ENCODE measurements around the gene CTPS1.

The CTPS1 gene

GRCh38 chr1:41024953-41025352, 45.5 kb downstream of the CTPS1 start:
- DNase-seq (ENCODE audit: low read depth in 2 of 2), result no peak

DNA sequence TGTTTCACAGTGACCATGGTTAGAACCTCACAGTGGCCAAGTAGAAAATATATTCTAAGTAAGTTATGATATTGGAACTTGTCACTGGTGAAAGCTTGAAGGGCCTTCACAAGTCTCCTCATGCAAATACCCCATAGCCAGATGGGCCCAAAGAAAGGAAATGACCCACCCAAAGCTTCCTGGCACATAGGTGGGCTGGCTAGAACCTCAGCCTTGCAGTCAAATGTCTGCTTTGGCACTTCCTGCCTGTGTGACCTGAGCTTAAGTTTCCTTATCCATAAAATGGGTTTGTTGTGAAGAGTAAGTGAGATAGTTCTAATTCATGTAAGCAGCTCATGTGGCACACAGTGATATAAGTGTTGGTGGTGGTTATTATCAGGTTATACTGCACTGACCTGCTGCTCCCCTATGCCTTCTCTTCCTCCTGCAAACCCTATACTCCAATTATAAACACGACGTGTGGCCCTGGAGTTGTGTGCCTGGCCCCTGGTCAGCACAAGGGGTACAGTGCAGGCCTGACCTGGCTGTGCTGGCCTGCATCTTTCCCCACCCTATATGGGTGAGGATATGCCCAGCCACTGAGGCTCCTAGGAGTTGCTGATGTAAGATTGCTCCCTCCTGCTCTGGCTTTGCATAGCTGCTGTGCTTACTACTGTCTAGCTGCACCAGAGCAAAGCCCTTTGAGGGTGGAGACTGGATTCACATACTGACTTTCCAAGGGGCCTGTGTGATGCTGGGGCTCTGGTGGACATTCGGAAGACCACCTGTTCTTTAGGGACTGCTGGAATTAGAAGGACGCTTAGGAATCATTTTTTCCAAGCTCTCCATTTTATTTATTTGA, 46.7 kb downstream of the CTPS1 start:
- DNase-seq (ENCODE audit: low read depth in 2 of 2), result no peak

DNA sequence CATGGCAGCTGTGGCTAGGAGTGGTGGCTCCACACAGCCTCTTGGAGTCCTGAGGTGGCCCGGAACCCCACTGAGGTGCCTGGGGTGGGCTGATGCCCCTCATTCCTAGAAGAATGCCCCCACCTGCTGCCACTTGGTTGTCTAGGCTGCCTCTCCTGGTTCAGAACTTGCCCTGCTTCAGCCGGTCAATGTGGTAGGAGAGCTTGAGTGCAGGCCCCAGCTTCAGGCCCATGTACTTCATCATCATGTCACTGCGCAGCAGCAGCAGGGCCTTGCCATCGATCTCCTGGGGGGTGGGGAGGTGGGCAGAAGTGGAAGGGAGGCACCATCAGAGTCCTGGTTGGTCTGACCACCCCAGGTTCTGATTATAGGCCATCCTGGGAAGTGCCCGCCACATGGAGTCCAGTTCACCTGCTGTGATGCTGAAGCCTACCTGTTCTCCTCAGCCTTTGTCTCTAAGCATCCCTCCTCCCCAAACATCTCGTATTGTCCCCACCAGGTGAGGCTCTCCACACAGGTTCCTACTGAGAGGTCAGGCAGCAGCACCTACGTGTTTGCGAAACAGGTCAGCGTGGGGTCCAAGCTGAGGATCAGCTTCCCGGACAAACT, 48.6 kb downstream of the CTPS1 start:
- no peak for DNase-seq (ENCODE audit: low read depth in 2 of 2)

GRCh38 chr1:41030872-41031616, 51.5 kb downstream of the CTPS1 start:
- DNase-seq (ENCODE audit: low read depth in 2 of 2), result no peak

GRCh38 chr1:41032147-41032546, 52.7 kb downstream of the CTPS1 start:
- DNase-seq (ENCODE audit: low read depth in 2 of 2), result no peak

GRCh38 chr1:41033272-41033671, 53.8 kb downstream of the CTPS1 start:
- no peak for DNase-seq (ENCODE audit: low read depth in 2 of 2)

GRCh38 chr1:41037116-41037903, 57.8 kb downstream of the CTPS1 start:
- no peak for DNase-seq (ENCODE audit: low read depth in 2 of 2)

DNA sequence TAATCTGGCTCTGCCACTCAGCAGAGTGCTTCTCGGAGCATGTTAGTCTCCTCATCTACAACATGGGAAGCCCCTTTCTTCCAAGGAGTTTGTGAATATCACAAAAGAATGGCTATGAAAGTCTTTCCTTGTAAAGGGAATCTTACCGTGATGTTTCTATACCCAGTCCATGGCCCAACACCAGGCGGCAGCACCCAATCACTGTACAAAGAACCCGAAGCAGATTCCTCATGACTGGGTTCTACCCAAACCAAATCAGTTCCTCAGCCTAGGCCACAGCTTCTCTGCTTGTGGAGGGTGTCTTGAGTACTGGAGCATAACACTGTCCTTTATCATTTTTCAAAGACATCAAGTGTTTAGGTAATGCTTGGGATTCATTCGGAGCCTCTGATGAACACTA, 58.6 kb downstream of the CTPS1 start:
- DNase-seq (ENCODE audit: low read depth in 2 of 2), result no peak

DNA sequence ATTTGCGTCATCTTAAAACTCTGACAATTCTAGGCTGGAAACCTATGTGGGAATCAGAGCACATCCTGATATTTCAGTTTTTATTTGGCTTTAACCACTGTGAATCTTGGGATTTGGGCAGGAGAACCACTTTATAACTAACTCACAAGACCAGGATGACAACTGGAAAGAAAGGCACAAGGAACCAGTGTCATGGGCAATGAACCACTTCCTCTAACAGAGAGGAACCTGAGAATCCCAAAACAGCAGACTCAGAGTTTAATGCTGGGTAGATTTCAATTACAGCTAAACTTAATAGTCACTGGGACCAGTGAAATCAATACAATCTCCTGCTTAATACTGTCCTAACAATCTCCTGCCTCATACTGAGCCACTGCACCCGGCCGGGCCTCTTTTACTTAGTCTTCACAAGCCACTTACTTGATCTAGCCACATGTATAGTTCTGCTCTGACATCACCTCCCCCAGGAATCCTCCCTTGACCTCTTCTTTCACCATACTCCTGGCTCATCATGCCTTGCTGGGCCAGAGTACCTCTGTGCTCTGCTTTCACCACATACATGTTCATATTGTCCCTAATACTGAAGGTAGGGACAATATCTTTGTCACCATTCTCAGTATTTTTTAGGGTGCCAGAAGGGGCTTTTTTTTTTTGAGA, 62.2 kb downstream of the CTPS1 start:
- DNase-seq (ENCODE audit: low read depth in 2 of 2), result no peak

- no peak for DNase-seq (ENCODE audit: low read depth in 2 of 2)
Measured at GRCh38 chr1:41044187-41044586, 64.7 kb downstream of the CTPS1 start.

DNA sequence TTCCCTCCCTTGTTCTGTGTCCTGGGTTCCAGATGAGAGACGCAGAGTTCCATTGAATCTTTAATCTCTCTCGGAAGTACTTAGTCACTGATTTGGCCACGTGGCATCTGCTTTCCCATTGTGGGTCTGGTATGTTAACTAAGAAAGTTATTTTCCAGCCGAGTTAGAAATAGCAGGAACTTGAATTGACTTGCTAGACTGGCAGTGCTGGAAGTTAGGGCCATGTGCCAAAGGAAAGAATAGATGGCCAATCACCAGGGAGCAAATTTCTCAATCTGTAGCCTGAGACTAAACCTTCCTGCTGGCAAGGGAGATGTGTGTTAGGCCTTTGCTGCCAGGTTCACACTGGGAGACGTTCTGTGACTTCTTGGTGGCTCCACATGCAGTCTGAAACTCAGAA, 66.2 kb downstream of the CTPS1 start:
- DNase-seq (ENCODE audit: low read depth in 2 of 2), result no peak

DNA sequence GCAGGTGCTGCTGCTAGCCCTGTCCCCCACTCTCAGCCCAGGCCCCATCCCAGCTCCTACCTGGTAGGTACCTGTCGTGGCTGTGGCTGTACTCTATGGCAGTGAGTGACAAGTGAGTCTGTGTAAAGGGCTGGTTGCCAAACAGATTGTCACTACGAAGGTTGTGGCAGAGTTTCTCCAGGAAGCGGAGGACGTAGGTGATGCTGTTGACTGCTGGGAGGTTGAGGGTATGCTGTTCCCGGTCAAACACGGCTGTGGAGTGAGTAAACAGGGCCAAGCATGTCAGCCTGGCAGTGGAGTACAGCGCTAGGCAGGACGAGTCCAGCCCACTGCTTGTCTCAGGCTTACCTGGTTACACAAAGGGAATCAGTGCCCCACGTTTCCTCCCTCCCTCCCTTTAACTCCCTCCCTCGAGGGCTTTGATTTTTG, 66.9 kb downstream of the CTPS1 start:
- DNase-seq (ENCODE audit: low read depth in 2 of 2), result no peak

GRCh38 chr1:41048540-41048939, 69.0 kb downstream of the CTPS1 start:
- no peak for DNase-seq (ENCODE audit: low read depth in 2 of 2)

- no peak for DNase-seq (ENCODE audit: low read depth in 2 of 2)
Measured at GRCh38 chr1:41051022-41051421, 71.5 kb downstream of the CTPS1 start.

GRCh38 chr1:41053316-41053715, 73.8 kb downstream of the CTPS1 start:
- no peak for DNase-seq (ENCODE audit: low read depth in 2 of 2)

- DNase-seq (ENCODE audit: low read depth in 2 of 2), result no peak
Measured at GRCh38 chr1:41056907-41057306, 77.4 kb downstream of the CTPS1 start.

Measured in stimulated activated CD4-positive, alpha-beta T cell treated with anti-CD3 and anti-CD28 coated beads, Interleukin-1b, Interleukin-23, amount 100 ng/mL, for 1 hour (primary cell).